ENCODE results near the gene NEUROG2.
"Not testable (repeated sequence)": the region's sequence is repeated elsewhere in the genome, so short reads cannot be mapped to it uniquely, and the experiment has no call there.

The NEUROG2 gene

DNA sequence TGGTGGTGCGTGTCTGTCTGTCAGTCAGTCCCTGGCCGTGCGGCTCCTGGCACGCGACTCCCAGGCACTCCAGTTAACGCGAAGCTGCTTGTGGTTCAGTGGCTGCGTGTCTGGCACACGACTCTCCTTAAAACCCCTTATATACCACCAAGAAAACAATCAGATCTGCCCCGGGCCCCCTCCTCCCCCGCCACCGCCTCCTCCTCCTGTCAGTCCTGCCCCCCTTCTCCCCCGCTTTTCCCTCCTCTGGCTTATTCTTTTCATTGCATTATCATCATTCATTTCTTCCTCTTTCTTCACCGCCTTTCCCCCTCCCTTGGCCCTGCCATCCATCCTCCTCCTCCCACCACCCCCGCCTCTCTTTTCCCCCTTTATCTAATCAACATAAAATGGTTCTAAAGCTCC, at the start of gene NEUROG2:
Gene NEUROG2, minus strand, starts transcription at position 115 of the 405 bp plus-strand sequence. CDS start 705 bp downstream, outside the sequence.
- no peak for FAIRE-seq

DNA sequence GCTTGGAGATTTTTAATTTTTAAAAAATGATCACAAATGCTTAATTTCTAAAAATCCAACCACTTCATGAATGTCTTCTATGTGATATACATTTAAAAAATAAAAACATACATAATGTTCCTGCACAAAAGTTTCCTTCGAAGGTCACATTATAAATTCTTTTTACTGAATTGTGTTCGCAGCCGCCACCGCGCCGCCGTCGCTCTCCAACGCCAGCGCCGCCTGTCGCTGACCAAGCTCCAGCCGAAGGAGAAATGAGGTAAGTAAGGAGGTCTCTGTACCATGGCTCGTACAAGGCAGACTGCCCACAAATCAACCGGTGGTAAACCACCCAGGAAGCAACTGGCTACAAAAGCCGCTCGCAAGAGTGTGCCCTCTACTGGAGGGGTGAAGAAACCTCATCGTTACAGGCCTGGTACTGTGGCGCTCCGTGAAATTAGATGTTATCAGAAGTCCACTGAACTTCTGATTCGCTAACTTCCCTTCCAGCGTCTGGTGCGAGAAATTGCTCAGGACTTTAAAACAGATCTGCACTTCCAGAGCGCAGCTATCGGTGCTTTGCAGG, 48.8 kb upstream of the NEUROG2 start:
- FAIRE-seq, result no peak

DNA sequence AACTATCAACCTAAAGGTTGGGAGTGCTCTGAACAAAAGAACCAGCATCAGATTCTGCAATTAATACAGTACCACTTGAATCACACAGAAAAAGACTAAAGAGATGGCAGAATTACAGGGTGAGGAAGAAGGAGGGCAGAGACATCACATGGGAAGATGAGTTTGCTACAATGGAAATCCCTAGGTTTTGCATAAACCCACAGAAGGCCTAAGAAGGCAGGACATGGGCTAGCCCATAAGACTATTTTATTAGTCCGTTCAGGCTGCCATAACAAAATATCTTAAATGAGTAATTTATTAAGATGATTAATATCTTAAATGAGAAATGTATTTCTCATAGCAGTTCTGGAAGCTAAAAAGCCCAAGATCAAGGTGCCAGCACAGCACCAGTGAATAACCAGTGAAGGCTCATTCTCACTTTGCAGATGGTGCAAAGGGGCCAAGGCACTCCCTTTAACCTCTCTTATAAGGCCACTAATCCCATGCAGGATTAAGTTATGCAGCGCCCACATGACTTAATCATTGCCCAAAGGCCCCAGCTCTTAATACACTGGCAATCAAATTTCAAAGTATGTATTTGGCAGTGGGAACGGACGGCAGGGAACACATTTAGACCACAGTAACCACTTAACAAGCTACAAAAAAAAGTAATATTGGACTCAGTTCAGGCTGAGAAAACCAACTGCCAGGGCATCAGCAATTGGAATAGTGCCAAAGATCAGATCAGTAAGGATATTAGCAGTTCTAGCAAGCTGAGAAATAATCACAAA, 47.6 kb upstream of the NEUROG2 start:
- no peak for FAIRE-seq

DNA sequence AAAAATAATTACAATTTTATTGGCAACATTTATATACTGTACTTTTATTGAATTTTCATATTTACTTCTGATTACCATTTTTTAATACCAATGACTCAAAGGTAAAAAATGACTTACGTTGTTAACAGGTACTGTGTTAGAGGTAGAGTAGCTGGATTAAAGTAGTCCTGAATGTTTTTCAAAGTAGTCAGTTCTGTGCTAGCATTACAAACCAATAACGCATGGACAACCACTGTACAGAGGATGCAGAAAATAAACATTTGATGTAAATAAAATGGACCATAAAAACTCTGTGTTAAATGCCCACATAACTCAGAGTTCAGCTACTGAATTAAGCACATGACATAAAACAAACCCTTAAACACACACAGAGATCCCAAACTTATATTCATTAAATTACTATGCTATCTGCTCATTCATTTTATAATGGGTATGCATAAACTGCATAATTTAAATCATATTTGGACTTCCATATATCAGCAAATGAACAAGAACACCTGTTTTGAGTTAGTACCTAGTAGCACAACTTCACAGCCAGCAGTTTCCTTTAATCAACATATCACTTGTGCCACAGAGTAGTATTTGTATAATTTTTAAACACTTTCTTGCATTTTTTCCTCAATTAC, 46.4 kb upstream of the NEUROG2 start:
- FAIRE-seq, result no peak

DNA sequence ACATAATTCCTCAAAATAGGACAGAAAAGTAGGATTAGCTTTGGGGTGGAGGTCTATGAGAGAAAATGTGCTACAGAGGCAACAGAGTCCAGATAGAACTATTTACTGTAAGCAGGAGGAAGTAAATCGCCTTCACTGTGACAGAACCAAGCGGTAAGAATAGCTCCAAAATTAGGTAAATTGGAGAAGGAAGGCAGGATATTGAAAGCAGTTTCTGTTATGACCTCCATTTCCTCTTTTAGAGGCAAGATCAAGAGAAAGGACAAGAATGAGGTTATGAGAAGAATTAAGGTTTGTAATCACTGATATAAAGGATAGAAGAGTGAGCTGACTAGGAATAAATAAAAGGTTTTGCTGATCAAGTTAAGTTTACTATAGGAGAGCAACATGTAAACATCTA, 44.1 kb upstream of the NEUROG2 start:
- no peak for FAIRE-seq

DNA sequence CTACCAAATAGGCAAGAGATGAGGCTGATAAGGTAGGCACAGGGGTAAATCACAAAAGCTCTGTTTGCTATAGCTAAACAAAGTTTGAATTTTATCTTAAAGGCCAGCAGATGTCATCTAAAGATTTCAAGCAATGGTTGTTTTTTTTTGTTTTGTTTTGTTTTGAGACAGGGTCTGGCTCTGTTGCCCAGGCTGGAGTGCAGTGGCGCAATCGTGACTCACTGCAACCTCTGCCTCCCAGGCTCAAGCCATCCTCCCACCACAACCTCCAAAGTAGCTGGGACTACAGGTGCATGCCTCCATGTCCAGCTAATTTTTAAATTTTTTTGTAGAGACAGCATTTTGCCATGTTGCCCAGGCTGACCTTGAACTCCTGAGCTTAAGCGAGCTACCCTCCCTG, 43.1 kb upstream of the NEUROG2 start:
- no peak for FAIRE-seq

DNA sequence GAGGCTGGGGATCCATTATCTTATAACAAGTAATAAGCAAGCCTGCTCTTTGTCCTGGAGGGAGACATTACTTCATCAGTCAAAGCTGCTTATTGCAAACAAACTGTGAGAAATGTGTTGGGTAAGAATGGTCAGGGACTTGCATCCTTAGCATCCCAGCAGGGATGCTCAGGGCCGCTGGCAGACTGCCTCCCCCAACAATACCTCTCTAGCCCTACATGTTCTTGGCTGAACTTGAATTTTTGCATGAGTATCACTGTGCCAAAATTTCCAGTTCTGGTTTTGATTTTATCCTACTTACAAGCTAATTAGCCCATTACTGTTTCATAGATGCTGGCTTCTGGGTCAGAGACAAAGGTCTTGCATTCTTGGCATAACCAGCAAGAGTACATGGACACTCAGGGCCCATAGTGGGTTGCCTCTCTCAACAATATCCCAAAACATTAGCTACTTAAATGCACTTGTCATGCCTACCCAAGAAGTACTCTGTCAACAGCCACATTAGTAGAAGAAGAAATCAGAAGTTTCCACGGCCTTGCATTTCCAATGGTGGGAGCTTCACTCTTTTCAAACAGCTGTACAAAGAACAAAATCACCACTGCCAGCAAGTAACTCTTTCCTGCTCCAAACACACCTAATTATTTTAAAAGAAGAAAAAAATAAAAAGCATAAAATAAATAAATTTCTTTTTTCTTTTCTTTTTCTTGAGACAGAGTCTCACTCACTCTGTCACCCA, 41.9 kb upstream of the NEUROG2 start:
- no peak for FAIRE-seq

DNA sequence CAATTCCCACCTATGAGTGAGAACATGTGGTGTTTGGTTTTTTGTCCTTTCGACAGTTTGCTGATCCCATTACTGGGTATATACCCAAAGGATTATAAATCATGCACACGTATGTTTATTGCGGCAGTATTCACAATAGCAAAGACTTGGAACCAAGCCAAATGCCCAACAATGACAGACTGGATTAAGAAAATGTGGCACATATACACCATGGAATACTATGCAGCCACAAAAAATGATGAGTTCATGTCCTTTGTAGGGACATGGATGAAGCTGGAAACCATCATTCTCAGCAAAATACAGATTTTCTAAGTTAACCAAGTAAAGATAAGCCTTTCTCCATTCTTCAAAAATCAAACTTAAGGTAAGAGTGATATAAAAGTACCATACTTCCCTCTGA, 38.3 kb upstream of the NEUROG2 start:
- not testable (repeated sequence) for FAIRE-seq

DNA sequence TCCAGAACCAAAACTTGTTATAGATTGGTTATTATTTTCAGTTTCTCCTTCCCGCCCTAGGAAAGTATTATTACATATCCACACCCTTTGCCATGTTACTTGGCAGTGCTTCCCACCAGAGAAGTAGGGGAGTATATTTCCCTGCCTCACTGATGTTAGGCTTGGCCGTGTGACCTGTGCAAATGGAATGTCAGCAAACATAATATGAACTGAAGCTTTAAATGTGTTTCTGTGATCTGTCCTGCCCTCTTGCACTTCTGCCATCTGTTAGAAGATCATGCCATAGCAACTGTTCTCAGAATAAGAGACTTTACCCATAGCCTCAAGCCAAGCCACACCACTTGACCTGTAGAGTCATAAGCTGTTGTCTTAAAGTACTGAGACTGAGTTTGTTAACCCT, 36.7 kb upstream of the NEUROG2 start:
- no peak for FAIRE-seq

DNA sequence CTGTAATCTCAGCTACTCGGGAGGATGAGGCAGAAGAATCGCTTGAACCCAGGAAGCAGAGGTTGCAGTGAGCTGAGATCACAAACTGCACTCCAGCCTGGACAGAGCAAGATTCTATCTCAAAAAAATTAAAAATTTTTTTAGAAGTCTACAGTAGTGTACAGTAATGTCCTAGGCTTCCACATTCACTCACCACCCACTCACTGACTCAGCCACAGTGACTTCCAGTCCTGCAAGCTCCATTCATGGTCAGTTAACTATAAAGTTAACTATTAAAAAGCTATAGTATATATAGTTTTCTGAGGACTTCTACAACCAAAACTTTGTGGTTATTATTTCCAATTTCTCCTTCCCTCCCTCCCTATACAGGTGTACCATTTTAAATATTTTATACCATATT, 34.7 kb upstream of the NEUROG2 start:
- FAIRE-seq, result no peak

DNA sequence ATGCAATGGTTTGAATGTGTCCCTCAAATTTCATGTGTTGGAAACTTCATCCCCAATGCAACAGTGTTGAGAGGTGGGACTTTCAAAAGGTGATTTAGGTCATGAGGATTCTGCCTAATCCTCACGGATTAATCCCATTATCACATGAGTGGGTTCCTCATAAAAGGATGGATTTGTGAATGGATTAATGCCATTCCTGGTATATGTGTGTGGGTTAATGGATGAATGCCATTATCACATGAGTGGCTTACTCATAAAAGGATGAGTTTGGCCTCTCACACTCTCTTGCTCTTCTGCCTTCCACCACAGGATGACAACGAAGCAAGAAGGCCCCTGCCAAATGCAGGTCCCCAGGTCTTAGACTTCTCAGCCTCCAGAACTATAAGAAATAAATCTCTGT, 30.5 kb upstream of the NEUROG2 start:
- FAIRE-seq, result no peak

DNA sequence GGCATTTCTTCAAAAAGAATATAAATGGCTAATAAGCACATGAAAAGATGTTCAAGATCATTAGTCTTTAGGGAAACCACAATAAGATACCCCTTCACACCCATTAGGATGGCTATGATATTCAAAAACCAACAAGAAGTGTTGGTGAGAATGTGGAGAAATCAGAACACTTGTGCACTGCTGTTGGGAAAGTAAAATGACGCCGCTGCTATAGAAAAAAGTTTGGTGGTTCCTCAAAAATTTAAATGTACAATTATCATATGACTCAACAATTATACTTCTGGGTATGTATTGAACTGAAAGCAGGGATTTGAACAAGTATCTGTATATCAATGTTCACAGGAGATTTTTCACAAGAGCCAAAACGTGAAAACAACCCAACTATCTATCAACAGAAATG, 29.4 kb upstream of the NEUROG2 start:
- no peak for FAIRE-seq

DNA sequence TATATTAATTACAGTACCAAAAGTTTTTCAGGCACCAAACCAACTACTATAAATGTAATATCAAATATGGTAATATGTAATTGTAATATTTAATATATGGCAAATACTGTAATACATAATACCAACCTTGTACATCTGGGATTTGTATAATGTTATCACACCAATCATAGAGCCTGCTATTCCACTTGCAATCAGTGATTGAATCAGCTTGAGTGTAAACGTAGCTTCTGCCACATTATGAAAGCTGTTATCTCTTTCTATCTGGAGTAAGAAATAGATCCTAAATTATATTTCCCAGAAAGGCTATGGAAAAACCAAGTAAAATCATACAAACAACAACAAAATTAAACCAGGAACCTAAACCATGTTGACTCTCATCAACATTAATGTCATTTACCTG, 24.7 kb upstream of the NEUROG2 start:
- no peak for FAIRE-seq

DNA sequence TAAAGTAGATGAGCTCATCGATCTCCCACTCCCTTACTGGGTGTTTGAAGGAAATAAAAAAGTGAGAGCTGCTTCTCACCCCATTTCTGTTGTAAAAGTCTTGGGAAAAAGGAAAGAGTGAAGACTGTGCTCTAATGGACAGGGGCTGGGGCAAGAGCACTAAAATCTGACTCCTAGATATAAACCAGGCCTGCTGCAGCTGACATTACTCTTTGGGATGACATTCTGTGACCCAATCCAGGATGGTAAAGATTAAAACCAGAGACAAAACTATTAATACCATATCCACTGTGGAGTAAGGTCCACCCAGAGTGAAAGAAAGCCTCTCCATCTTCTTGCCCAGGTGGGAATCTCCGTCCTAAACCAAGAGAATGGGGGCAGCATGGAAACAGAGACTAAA, 20.1 kb upstream of the NEUROG2 start:
- no peak for FAIRE-seq

DNA sequence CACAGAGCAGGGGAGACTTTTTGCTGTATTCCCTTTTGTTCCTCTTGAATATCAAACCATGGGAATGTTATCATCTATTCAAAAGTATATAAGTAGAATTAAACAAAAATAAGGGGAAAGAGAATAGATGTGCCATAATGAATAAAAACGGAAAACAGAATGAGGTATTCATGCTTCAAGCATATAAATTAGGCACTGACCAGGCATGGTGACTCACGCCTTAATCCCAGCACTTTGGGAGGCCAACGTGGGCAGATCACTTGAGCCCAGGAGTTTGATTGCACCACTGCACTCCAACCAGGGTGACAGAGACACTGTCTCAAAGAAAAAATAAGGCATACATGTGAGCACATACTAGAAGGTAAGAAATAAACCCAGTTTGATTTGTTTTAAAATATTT, 16.3 kb upstream of the NEUROG2 start:
- no peak for FAIRE-seq

DNA sequence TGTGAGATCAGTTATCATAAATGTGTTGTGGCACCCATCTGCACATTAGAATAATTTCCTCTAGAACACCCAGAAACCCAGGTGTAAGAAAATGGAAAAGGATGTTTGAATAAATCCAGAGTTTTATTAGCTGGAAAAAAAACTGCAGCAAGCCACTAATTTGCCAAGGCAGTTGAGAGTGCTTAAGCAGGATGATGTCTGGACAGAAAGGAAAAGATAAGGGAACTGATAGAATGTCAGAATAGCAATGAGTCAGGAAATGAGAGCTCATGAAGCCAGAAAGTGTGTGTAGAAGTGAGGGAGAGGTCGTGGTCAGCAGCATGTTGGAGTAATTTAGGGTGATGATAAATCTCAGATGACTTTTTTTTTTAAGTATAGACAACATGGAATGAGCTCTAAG, 15.2 kb upstream of the NEUROG2 start:
- FAIRE-seq, result no peak

DNA sequence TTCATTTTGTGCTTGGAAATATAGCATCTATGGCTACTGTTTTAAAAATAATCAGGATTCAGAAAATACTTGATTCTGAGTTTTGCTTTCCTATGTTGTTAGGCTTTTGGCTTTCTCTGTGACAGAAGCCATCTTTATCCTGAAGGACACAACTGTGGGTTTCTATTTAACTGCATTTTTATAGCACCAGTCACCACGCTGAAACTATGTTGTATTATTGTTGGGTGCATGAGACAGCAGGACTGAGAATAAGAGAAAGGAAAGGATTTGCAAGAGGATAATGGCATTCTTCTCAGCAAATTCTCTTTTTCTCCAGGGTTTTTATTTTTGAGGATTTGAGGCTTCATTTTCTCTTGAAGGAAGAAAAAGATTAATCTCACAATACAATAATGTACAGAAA, 10.1 kb upstream of the NEUROG2 start:
- no peak for FAIRE-seq

DNA sequence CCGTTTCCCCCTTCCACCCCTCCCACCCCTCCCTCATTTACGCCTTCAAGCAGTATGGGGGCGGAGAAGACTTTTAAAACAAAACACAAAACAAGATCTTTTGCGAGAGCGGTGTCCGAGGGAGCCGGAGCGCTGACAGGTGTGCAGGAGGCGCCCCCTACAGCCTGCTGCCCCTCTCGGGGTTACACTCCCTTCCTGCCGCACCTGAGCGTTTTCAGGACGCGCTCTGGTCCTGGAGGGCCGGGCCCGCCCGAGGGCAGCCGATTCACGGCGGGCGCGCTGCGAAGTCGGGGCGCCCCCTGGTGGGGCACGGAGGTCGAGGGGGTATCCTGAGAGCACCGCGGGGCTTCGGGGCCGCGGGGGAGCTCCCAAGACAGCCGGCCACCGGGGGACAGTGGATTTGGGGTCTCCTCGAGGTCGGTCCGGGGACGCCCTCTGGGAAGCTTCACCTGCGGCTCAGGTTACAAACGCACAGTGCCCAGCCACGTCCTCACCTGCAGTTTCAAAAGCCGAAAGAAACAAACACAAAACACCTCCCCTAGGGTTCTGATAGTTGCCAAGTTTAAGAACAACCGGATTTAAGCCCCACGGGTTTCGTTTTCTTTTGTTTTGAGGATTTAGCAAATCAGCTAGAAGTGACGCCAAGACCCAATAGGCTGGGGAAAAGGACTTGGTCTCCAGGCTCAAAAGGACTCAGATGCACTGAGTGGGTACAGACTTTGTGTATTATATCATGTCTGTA, 8.0 kb upstream of the NEUROG2 start:
- no peak for FAIRE-seq

DNA sequence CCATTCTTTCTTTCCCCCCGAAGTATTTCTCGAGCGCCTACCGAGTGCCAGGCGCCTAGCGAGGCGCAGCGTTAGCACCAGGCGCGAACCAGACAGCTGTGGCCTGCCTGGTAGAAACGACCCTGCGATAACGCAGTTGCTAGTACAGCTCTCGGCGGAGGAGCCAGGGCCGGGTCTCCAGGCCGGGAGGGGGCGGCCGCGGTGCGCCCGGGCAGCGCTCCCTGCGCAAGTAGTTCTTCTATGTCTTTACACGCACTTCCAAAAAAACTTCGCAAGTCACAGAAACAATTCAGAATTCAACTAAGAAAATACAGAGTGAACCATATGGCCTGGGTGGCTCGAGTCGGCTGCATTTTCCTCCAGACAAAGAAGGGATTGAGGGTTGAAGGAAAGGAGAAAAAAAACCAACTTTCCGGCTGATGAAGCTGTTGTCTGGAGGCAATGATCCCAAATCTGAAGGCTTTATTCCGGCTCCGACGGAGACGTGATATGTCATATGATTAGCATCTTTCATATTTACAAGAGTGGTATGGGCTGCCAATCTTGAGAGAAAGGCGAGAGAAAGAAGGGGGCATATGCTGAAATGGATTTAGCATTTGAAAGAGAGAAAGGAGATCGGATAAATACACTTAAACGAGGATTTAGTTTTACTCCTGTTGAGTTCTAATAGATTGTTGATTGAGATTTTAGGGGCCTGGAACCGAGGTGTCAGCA, 7.2 kb upstream of the NEUROG2 start:
- no peak for FAIRE-seq

DNA sequence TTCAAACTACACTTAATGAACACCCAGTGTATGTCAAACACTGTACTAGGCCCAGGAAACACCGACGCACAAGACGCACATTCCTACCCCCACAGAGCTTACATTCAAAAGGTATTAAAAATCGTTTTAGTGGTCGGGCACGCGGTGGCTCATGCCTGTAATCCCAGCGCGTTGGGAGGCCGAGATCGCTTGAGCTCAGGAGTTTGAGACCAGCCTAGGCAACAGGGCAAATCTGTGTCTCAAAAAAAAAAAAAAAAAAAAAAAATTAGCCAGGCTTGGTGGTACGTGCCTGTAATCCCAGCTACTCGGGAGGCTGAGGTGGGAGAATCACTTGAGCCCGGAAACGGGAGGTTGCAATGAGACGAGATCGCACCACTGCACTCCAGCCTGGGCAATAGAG, 6.5 kb upstream of the NEUROG2 start:
- not testable (repeated sequence) for FAIRE-seq

DNA sequence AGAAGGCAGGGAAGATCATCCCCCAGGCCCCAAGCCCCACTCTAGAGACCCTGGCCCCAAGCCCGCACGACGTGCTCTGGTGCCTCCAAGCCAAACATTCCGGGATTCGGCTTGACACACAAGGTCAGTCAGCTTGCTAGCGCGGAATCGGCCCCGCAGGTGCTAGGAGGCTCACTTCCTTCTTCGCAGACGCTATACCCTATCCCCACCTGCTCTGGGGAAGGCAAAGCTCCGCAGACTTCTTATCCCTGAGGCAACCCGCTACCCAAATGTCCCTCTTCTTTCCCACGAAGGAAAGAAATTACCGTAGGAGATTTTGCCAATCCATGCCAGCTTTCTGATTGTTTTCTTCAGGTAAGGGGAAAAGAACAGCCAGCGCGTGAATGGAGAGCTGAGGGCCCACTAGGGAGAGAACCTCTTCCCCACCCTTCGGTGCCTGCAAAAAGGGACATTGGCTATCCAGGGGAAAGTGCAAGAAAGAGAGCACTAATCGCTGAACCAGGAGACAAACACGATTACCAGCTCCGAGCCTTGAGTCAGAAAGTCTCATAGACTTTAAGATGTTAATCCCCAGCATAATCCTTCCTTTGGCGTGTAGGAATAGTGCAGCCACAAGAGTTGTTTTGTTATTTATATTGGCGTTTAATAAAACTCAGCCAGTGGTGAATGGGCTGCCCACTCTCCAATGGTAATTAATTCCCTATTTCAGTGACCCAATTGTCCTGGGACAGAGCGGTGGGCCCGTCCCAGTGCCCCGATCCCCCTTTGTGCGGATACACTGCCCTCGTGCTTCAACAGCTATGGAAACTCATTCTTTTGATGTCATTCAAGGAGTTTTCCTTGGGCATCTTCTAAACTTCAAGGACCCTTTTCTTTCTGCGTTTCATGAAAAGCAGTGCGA, 5.4 kb upstream of the NEUROG2 start:
- no peak for FAIRE-seq
